ENCODE measurements around the gene CD48. TPM values are rescaled to one million over a fixed set of nuclear protein-coding genes. Genes with fewer than 3 reads are reported as not detected.

CD48 gene
- polyA plus RNA-seq, 3 donors = 356 to 688 (median 363) TPM

DNA sequence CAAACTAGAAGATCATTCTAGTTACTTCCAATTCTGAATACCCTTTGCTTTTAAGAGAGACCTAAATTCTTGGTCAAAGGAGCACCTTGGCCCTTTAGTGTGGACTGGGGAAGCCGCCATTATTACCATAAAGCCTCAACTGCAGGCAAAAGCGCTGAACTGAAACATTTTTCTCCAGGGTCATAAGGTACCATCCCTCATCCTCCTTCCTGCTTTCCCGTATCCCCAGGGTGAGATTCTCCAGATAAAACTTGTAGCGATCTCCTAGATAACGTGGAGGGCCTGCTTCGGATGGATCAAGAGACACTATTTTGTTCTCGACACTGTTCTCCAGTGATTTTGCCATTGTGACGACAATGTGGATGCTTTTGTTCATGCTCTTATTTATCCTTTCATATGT, 74.6 kb downstream of the CD48 start:
- WGBS (ENCODE audit: insufficient coverage) = 100% methylated on average over 7 of the region's 8 CpGs
- H2AFZ ChIP-seq (ENCODE audit: insufficient read depth, low read depth, low read length, poor library complexity, severe bottlenecking) = no peak overlapping the region
- H3K27ac Mint-ChIP-seq = no peak overlapping the region
- H3K9ac ChIP-seq (ENCODE audit: insufficient read depth, low read length, poor library complexity, severe bottlenecking) = no peak overlapping the region
- H3K4me1 Mint-ChIP-seq = peaks cover 41% of the 10 kb centered on the region
- no peaks in the 10 kb centered on the region for H3K27me3 ChIP-seq (ENCODE audit: control insufficient read depth in 2 of 2, insufficient read depth in 2 of 2, low read length in 2 of 2)
- no peaks in the 10 kb centered on the region for H3K9me3 ChIP-seq (replicated peaks in 1 of 2; ENCODE audit: control insufficient read depth in 1 of 2, insufficient read depth in 1 of 2, low read length in 2 of 2)
- peaks cover 4 to 10% of the 10 kb centered on the region in 2 donors for H3K36me3 Mint-ChIP-seq
- no peaks in the 10 kb centered on the region for H3K79me2 ChIP-seq (ENCODE audit: insufficient read depth, low read length)
- no peaks in the 10 kb centered on the region for H4K20me1 ChIP-seq (ENCODE audit: insufficient read depth, low read length)
- no peak overlapping the region for H3K4me3 ChIP-seq (replicated peaks in 1 of 3; ENCODE audit: low read depth in 2 of 3, low read length in 3 of 3)
- H3K4me2 ChIP-seq (replicated peaks; ENCODE audit: extremely low read depth, low read length, poor library complexity, severe bottlenecking) = no peak overlapping the region
- DNase-seq = no peak
- no peak overlapping the region for H3K27ac ChIP-seq (ENCODE audit: low read depth in 1 of 2, low read length in 2 of 2)
- no peak overlapping the region for H3K4me3 Mint-ChIP-seq
- intact Hi-C loops (cut with micrococcal nuclease) = no loop called here
- peaks cover 1 to 2% (median 2%) of the 10 kb centered on the region in 3 donors for H3K27me3 Mint-ChIP-seq (ENCODE audit: low read depth in 3 of 3)
- no peaks in the 10 kb centered on the region for H3K36me3 ChIP-seq (replicated peaks in 1 of 2; ENCODE audit: control insufficient read depth in 1 of 2, insufficient read depth in 2 of 2, low read length in 2 of 2)
- H3K4me1 ChIP-seq (ENCODE audit: control insufficient read depth in 1 of 2, insufficient read depth in 2 of 2, low read length in 2 of 2) = peaks cover 21 to 24% of the 10 kb centered on the region in 2 donors
- TF ChIP-seq, protein P1, sequence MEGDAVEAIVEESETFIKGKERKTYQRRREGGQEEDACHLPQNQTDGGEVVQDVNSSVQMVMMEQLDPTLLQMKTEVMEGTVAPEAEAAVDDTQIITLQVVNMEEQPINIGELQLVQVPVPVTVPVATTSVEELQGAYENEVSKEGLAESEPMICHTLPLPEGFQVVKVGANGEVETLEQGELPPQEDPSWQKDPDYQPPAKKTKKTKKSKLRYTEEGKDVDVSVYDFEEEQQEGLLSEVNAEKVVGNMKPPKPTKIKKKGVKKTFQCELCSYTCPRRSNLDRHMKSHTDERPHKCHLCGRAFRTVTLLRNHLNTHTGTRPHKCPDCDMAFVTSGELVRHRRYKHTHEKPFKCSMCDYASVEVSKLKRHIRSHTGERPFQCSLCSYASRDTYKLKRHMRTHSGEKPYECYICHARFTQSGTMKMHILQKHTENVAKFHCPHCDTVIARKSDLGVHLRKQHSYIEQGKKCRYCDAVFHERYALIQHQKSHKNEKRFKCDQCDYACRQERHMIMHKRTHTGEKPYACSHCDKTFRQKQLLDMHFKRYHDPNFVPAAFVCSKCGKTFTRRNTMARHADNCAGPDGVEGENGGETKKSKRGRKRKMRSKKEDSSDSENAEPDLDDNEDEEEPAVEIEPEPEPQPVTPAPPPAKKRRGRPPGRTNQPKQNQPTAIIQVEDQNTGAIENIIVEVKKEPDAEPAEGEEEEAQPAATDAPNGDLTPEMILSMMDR (IDR thresholded peaks at IDR 0.05) = no peak
- H3K9me3 Mint-ChIP-seq = peaks cover 0 to 2% (median 0%) of the 10 kb centered on the region in 7 donors

DNA sequence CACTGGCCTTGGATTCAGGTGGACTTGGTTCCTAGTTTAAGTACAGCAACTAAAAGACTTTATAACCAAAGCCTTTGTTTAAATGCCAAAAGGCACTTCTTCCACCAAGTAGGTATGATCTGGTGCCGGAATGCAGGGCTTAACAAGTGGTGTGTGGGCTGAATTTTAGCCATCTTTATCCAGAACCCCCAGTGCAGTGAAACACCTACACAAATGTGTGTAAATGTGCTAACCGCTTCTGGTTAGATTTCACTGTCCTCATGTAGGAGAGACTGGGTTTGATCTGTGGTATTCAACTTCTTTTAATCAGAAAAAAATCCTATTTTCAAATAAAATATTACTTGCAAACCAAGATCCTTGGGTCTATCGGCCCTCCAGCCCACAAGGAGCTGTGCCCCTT, 75.1 kb downstream of the CD48 start:
- H4K20me1 ChIP-seq (ENCODE audit: insufficient read depth, low read length) = no peaks in the 10 kb centered on the region
- Mint-ChIP-seq H3K27me3 (ENCODE audit: low read depth in 3 of 3) (peaks cover 1 to 2% (median 2%) of the 10 kb centered on the region in 3 donors), H3K4me3 (no peak overlapping the region), H3K36me3 (peaks cover 4 to 12% of the 10 kb centered on the region in 2 donors), H3K4me1 (peaks cover 37% of the 10 kb centered on the region), H3K27ac (no peak overlapping the region), H3K9me3 (peaks cover 0 to 2% (median 0%) of the 10 kb centered on the region in 7 donors)
- DNase-seq = no peak
- TF ChIP-seq, protein P1 (IDR thresholded peaks at IDR 0.05) = no peak
- no peak overlapping the region for H3K4me3 ChIP-seq (replicated peaks in 1 of 3; ENCODE audit: low read depth in 2 of 3, low read length in 3 of 3)
- no peak overlapping the region for H3K27ac ChIP-seq (ENCODE audit: low read depth in 1 of 2, low read length in 2 of 2)
- H3K9me3 ChIP-seq (replicated peaks in 1 of 2; ENCODE audit: control insufficient read depth in 1 of 2, insufficient read depth in 1 of 2, low read length in 2 of 2) = no peaks in the 10 kb centered on the region
- H3K4me1 ChIP-seq (ENCODE audit: control insufficient read depth in 1 of 2, insufficient read depth in 2 of 2, low read length in 2 of 2) = peaks cover 17 to 19% of the 10 kb centered on the region in 2 donors
- intact Hi-C loops (cut with micrococcal nuclease) = no loop called here
- no CpG with 5 or more reads among the region's 3 CpGs for WGBS (ENCODE audit: insufficient coverage)
- H2AFZ ChIP-seq (ENCODE audit: insufficient read depth, low read depth, low read length, poor library complexity, severe bottlenecking) = no peak overlapping the region
- no peak overlapping the region for H3K9ac ChIP-seq (ENCODE audit: insufficient read depth, low read length, poor library complexity, severe bottlenecking)
- H3K4me2 ChIP-seq (replicated peaks; ENCODE audit: extremely low read depth, low read length, poor library complexity, severe bottlenecking) = no peak overlapping the region
- H3K27me3 ChIP-seq (ENCODE audit: control insufficient read depth in 2 of 2, insufficient read depth in 2 of 2, low read length in 2 of 2) = no peaks in the 10 kb centered on the region
- H3K36me3 ChIP-seq (replicated peaks in 1 of 2; ENCODE audit: control insufficient read depth in 1 of 2, insufficient read depth in 2 of 2, low read length in 2 of 2) = no peaks in the 10 kb centered on the region
- H3K79me2 ChIP-seq (ENCODE audit: insufficient read depth, low read length) = no peaks in the 10 kb centered on the region

Measured in CD14-positive monocyte (primary cell).